Measurements from ENCODE around the gene FUZ.
A peak's percentile ranks its signal among the peaks of the same experiment; 100 is the strongest.
"Not testable (repeated sequence)": the region's sequence is repeated elsewhere in the genome, so short reads cannot be mapped to it uniquely, and the experiment has no call there.

FUZ gene

GRCh38 chr19:49824662-49825061 lies 11.6 kb upstream of the FUZ start:
- peaks cover 13% of the 10 kb centered on the region for H3K4me1 Mint-ChIP-seq
- no peaks in the 10 kb centered on the region for H3K9me3 Mint-ChIP-seq
- H3K27ac Mint-ChIP-seq, result no peak overlapping the region
- H3K4me3 Mint-ChIP-seq, result no peak overlapping the region
- no peak for ATAC-seq
- no peaks in the 10 kb centered on the region for H3K27me3 Mint-ChIP-seq
- DNase-seq, result no peak

- Mint-ChIP-seq H3K4me3 (no peak overlapping the region), H3K27me3 (no peaks in the 10 kb centered on the region), H3K27ac (no peak overlapping the region), H3K9me3 (no peaks in the 10 kb centered on the region), H3K4me1 (peaks cover 25% of the 10 kb centered on the region)
- no peak for ATAC-seq
- no peak for DNase-seq
Measured at GRCh38 chr19:49823472-49823871, 10.4 kb upstream of the FUZ start.

- no peak for DNase-seq
Measured at GRCh38 chr19:49820125-49820524, 7.0 kb upstream of the FUZ start.

GRCh38 chr19:49819452-49820115 lies 6.5 kb upstream of the FUZ start:
- peaks cover 28% of the 10 kb centered on the region for H3K4me1 Mint-ChIP-seq
- not testable (repeated sequence) for ATAC-seq

More at GRCh38 chr19:49820125-49820524, 7.0 kb upstream of the FUZ start:
- no peaks in the 10 kb centered on the region for H3K9me3 Mint-ChIP-seq
- no peak overlapping the region for H3K27ac Mint-ChIP-seq
- peaks cover 26% of the 10 kb centered on the region for H3K4me1 Mint-ChIP-seq
- no peak overlapping the region for H3K4me3 Mint-ChIP-seq
- no peak for ATAC-seq
- H3K27me3 Mint-ChIP-seq, result no peaks in the 10 kb centered on the region

GRCh38 chr19:49818649-49819370 lies 5.7 kb upstream of the FUZ start:
- DNase-seq, result no peak
- Mint-ChIP-seq H3K4me3 (peak overlapping the region; percentile 90 to 99), H3K9me3 (no peaks in the 10 kb centered on the region), H3K27me3 (no peaks in the 10 kb centered on the region), H3K4me1 (peaks cover 36% of the 10 kb centered on the region), H3K27ac (peak overlapping the region; percentile 95 to 99)
- ATAC-seq, result no peak

More at GRCh38 chr19:49819452-49820115, 6.5 kb upstream of the FUZ start:
- not testable (repeated sequence) for H3K27me3 Mint-ChIP-seq, DNase-seq, H3K9me3 Mint-ChIP-seq
- H3K4me3 Mint-ChIP-seq, result peak overlapping the region; percentile 90 to 99
- peak overlapping the region; percentile 95 to 99 for H3K27ac Mint-ChIP-seq

GRCh38 chr19:49817964-49818648 lies 5.0 kb upstream of the FUZ start, which contains the start of gene MED25:
Gene MED25, plus strand, starts transcription at chr19:49818289. Its CDS starts 53 bp downstream, at chr19:49818342.
- no peaks in the 10 kb centered on the region for H3K27me3 Mint-ChIP-seq
- H3K9me3 Mint-ChIP-seq, result no peaks in the 10 kb centered on the region
- H3K4me1 Mint-ChIP-seq, result peaks cover 37% of the 10 kb centered on the region
- DNase-seq (peak; percentile 90), ATAC-seq (peak; percentile 79)
- H3K4me3 Mint-ChIP-seq, result peak within 1 kb of the TSS; percentile 90 to 99
- H3K27ac Mint-ChIP-seq, result peak within 1 kb of the TSS; percentile 98 to 99

DNA sequence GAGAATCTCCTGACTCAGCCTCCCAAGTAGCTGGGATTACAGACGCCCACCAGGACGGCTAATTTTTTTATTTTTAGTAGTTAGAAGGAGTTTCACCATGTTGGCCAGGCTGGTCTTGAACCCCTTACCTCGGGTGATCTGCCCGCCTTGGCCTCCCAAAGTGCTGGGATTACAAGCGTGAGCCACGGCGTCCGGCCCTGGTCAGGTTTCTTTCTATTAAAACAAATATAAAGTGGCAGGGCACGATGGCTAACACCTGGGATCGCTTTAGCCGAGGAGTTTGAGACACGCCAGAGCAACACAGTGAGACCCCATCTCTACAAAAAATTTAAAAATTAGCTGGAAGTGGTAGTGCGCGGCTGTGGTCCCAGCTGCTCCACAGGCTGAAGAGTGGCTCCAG lies 3.5 kb upstream of the FUZ start:
- Mint-ChIP-seq H3K4me1 (peaks cover 52% of the 10 kb centered on the region), H3K27me3 (no peaks in the 10 kb centered on the region), H3K27ac (no peak overlapping the region), H3K9me3 (no peaks in the 10 kb centered on the region), H3K4me3 (peak overlapping the region in 1 of 2 donors; percentile 50)
- DNase-seq, result no peak
- ATAC-seq, result no peak

DNA sequence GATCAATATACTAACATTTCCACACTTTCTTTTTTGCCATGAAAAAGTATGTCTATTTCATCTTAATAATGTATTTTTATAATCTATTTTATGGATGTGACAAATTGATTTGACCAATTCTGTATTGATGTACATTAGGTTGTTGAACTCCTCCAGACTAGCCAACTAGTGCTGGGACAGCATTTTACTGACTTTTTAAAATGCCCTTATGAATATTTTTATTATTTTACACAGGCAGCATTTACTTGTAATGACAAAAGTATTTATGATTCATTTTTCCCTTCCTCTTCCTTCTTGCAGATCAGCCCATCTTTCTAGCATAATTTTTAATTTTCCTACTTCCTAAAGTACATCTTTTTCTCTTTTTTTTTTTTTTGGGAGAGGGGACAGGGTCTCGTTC lies 918 bp upstream of the FUZ start:
- H3K27ac Mint-ChIP-seq, result peak overlapping the region; percentile 95 to 99

GRCh38 chr19:49812452-49812996 lies 568 bp downstream of the FUZ start:
- Mint-ChIP-seq H3K4me3 (peak overlapping the region; percentile 89 to 96), H3K27ac (peak overlapping the region; percentile 93 to 99), H3K9me3 (no peaks in the 10 kb centered on the region), H3K4me1 (peaks cover 59% of the 10 kb centered on the region), H3K27me3 (no peaks in the 10 kb centered on the region)
- DNase-seq, result no peak
- no peak for ATAC-seq

More for the DNA sequence above, 918 bp upstream of the FUZ start:
- H3K9me3 Mint-ChIP-seq, result no peaks in the 10 kb centered on the region
- peak overlapping the region; percentile 85 to 89 for H3K4me3 Mint-ChIP-seq
- H3K27me3 Mint-ChIP-seq, result no peaks in the 10 kb centered on the region
- DNase-seq, result no peak
- peaks cover 53% of the 10 kb centered on the region for H3K4me1 Mint-ChIP-seq
- no peak for ATAC-seq

DNA sequence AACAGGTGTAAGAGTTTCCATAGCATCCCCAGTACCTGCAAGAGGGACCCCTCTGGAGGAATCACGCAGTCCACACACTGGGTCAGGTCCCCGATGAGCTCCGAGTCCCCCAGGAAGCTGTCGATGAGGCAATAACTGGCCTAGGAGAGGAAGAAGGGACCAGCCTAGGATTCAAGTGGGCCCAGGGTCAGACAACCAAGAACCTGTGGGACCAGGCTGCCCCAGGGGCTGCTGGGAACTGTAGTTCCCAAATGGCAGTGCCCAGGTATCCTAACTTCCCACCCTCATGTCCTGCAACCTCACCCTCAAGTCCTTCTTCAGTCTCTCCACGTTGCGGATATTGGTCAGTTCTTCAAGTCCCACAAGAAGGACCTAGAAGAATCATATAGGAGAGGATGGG lies 1.8 kb downstream of the FUZ start:
- ATAC-seq, result no peak
- Mint-ChIP-seq H3K4me3 (peak overlapping the region in 1 of 2 donors; percentile 19), H3K27me3 (no peaks in the 10 kb centered on the region), H3K4me1 (peaks cover 60% of the 10 kb centered on the region), H3K9me3 (no peaks in the 10 kb centered on the region), H3K27ac (no peak overlapping the region)
- DNase-seq, result no peak

- Mint-ChIP-seq H3K27me3 (no peaks in the 10 kb centered on the region), H3K4me3 (peak overlapping the region; percentile 80 to 89), H3K4me1 (peaks cover 60% of the 10 kb centered on the region), H3K9me3 (no peaks in the 10 kb centered on the region), H3K27ac (peak overlapping the region in 1 of 2 donors; percentile 22)
- no peak for DNase-seq
- ATAC-seq, result no peak
Measured at GRCh38 chr19:49809941-49810389, 3.1 kb downstream of the FUZ start.

DNA sequence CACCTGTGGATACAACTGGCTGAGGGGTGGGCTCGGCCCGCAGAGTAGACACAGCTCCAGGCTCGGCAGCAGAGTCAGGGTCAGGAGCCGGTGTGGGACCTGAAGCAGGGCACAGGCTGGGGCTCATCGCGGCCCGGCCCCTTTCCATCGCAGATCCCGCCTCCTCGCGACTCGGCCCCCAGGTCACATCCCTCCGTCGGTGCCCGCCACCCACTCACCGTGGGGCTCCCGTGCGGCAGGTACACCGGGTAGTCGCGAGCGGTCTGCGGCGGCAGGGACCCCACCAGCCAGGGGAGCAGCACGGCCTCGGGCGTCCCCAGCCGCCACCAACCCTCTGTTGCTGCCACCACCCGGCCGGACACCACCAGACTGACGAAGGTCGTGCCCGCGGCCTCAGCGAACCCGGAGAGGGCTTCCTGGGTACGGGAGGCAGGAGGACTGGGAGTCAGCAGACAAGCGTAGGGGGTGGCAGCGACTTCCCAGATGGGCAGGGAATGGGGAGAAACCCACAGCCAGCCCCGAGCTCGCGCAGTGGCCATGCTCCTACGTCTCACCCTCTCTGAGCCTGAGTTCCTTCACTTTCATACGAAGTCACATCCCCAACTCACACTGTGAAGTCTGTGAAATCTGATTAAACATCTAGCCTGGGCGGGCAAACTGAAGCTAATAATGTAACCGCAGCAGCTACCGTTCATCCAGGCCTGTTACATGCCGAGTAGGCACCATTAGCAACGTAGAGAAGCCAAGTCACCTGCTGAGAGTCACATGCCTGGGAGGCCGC lies 3.7 kb downstream of the FUZ start:
- ATAC-seq (peak; percentile 32), DNase-seq (peak; percentile 39 to 50)
- Mint-ChIP-seq H3K4me1 (peaks cover 55% of the 10 kb centered on the region), H3K9me3 (no peaks in the 10 kb centered on the region), H3K27me3 (no peaks in the 10 kb centered on the region), H3K27ac (peak overlapping the region in 1 of 2 donors; percentile 80), H3K4me3 (peak overlapping the region; percentile 80 to 89)

DNA sequence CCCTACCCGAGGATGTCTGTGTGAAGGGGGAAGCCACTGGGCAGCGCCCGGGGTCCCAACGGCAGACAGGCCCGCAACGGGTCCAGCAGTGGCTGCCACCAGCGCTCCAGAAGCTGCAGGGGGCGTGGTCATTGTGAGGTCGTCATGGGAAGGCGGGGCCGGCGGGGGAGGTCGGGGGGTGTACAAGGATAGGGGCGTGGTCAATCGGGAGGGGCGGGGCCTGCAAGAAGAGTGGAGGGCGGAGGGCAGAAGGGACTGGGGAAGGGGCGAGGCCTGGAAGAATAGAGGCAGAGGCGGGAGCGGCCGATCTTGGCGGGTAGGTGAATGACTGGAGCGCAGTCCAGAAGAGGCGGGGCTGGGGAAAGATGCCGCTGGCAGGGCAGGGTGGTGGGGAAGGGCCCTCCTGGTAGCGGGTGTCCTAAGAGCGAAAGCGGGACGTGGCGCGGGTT lies 4.4 kb downstream of the FUZ start:
- Mint-ChIP-seq H3K27ac (peak overlapping the region in 1 of 2 donors; percentile 80), H3K4me1 (peaks cover 50% of the 10 kb centered on the region), H3K27me3 (no peaks in the 10 kb centered on the region), H3K9me3 (no peaks in the 10 kb centered on the region), H3K4me3 (peak overlapping the region; percentile 80 to 89)
- DNase-seq (peak; percentile 77 to 81), ATAC-seq (peak; percentile 37)

GRCh38 chr19:49807904-49808675 lies 5.0 kb downstream of the FUZ start:
- ATAC-seq (no peak), DNase-seq (no peak)
- Mint-ChIP-seq H3K27me3 (no peaks in the 10 kb centered on the region), H3K9me3 (no peaks in the 10 kb centered on the region), H3K27ac (peak overlapping the region in 1 of 2 donors; percentile 80), H3K4me1 (peaks cover 49% of the 10 kb centered on the region), H3K4me3 (peak overlapping the region; percentile 80 to 89)
